Heart left ventricle (tissue), 13 donors: ENCODE measurements around the gene SPINK13.

Source experiments
- CTCF ChIP-seq, 12 donors: fragments of 200-600 bp; sonication (generic) in 4 of 12; IDR thresholded peaks; one replicate each; pipeline versions ENCODE4 v1.5.0 to v1.8.0; 2018 to 2022; ENCODE audit warnings: antibody characterized with exemption in 12 of 12, mild to moderate bottlenecking in 5 of 12
- POLR2A ChIP-seq, 2 donors: fragments of 450-650 bp; IDR thresholded peaks; one replicate each; pipeline ENCODE4 v1.6.1; 2017; ENCODE audit warnings: antibody characterized with exemption in 2 of 2, mild to moderate bottlenecking in 2 of 2, moderate library complexity in 2 of 2
- donor health status: ischemic (EF 13 %, LVEDD 7.1; RV severe dilation, severe dysfunction).
- donor health status: DM: no; HTN: yes; CAD: no.
- donor health status: DM: no; HTN: no; CAD: no.
- donor health status: ischemic (EF 25% LVEDD 6.9; RV normal size, moderate dysfunction).
- donor health status: ischemic (EF 25% LVEDD 5.7; RV mildly dilated, moderate dysfunction).
- donor health status: ischemic (EF 35%, LVEDD 5.7; RV mildly dilated, moderate dysfunction).
- donor health status: nonischemic (EF 11% LVEDD 7.7; RV severe dilation, severe dysfunction).
- donor health status: DM: yes; HTN: yes; CAD: no.
- donor health status: PGD.
- donor health status: ischemic (EF 29% LVEDD 5.4; RV normal size, mild dysfunction).
- donor health status: nonischemic (EF 23%, LVEDD 6.1; RV moderate dilation, normal function).

GRCh38 chr5:148261221-148261620, 7.4 kb upstream of the SPINK13 start:
- TF ChIP-seq POLR2A (IDR thresholded peaks at IDR 0.05) (no peak), CTCF (IDR thresholded peaks at IDR 0.05) (no peak)
